ENCODE results near the gene MIS18A. TPM values are rescaled to one million over a fixed set of nuclear protein-coding genes. Genes with fewer than 3 reads are reported as not detected.

The MIS18A gene, protein sequence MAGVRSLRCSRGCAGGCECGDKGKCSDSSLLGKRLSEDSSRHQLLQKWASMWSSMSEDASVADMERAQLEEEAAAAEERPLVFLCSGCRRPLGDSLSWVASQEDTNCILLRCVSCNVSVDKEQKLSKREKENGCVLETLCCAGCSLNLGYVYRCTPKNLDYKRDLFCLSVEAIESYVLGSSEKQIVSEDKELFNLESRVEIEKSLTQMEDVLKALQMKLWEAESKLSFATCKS
- total RNA-seq (10 to 100 TPM in 2 of 9 donors, 1 to 10 TPM in 7; 3.4 to 12.6 (median 9.2) TPM), polyA plus RNA-seq (1 to 10 TPM; 5.4 to 8.1 (median 5.4) TPM)
- long read RNA-seq, donor 1, transcript MIS18A-201 (5 exons, 1,575 nt) = major isoform, 18 of 18 reads
- long read RNA-seq, donor 1, partial matches to known transcripts = 0 of 18 reads
- long read RNA-seq, donor 1, other reads (novel, unspliced or antisense) = 0 of 18 reads
- long read RNA-seq, donor 2, transcript MIS18A-201 (5 exons, 1,575 nt) = major isoform, 10 of 10 reads
- long read RNA-seq, donor 2, partial matches to known transcripts = 0 of 10 reads
- long read RNA-seq, donor 2, other reads (novel, unspliced or antisense) = 0 of 10 reads
- long read RNA-seq, donor 3, transcript MIS18A-201 (5 exons, 1,575 nt) = major isoform, 11 of 11 reads
- long read RNA-seq, donor 3, partial matches to known transcripts = 0 of 11 reads
- long read RNA-seq, donor 3, other reads (novel, unspliced or antisense) = 0 of 11 reads
- long read RNA-seq, donor 4, transcript MIS18A-201 (5 exons, 1,575 nt) = major isoform, 9 of 9 reads
- long read RNA-seq, donor 4, partial matches to known transcripts = 0 of 9 reads
- long read RNA-seq, donor 4, other reads (novel, unspliced or antisense) = 0 of 9 reads
- long read RNA-seq, donor 5, transcript MIS18A-201 (5 exons, 1,575 nt) = major isoform, 13 of 15 reads
- long read RNA-seq, donor 5, partial matches to known transcripts = 2 of 15 reads
- long read RNA-seq, donor 5, other reads (novel, unspliced or antisense) = 0 of 15 reads
- long read RNA-seq, donor 6, partial matches to known transcripts = 2 of 6 reads
- long read RNA-seq, donor 6, other reads (novel, unspliced or antisense) = 0 of 6 reads
- long read RNA-seq, donor 7, transcript MIS18A-201 (5 exons, 1,575 nt) = major isoform, 6 of 529 reads
- long read RNA-seq, donor 7, partial matches to known transcripts = 14 of 529 reads
- long read RNA-seq, donor 7, other reads (novel, unspliced or antisense) = 509 of 529 reads
- long read RNA-seq, donor 8, transcript MIS18A-201 (5 exons, 1,575 nt) = major isoform, 18 of 993 reads
- long read RNA-seq, donor 8, partial matches to known transcripts = 889 of 993 reads
- long read RNA-seq, donor 8, other reads (novel, unspliced or antisense) = 86 of 993 reads
- long read RNA-seq, donor 9, transcript MIS18A-201 (5 exons, 1,575 nt) = major isoform, 8 of 8 reads
- long read RNA-seq, donor 9, partial matches to known transcripts = 0 of 8 reads
- long read RNA-seq, donor 9, other reads (novel, unspliced or antisense) = 0 of 8 reads
- long read RNA-seq, donor 10, transcript MIS18A-201 (5 exons, 1,575 nt) = major isoform, 14 of 14 reads
- long read RNA-seq, donor 10, partial matches to known transcripts = 0 of 14 reads
- long read RNA-seq, donor 10, other reads (novel, unspliced or antisense) = 0 of 14 reads

DNA sequence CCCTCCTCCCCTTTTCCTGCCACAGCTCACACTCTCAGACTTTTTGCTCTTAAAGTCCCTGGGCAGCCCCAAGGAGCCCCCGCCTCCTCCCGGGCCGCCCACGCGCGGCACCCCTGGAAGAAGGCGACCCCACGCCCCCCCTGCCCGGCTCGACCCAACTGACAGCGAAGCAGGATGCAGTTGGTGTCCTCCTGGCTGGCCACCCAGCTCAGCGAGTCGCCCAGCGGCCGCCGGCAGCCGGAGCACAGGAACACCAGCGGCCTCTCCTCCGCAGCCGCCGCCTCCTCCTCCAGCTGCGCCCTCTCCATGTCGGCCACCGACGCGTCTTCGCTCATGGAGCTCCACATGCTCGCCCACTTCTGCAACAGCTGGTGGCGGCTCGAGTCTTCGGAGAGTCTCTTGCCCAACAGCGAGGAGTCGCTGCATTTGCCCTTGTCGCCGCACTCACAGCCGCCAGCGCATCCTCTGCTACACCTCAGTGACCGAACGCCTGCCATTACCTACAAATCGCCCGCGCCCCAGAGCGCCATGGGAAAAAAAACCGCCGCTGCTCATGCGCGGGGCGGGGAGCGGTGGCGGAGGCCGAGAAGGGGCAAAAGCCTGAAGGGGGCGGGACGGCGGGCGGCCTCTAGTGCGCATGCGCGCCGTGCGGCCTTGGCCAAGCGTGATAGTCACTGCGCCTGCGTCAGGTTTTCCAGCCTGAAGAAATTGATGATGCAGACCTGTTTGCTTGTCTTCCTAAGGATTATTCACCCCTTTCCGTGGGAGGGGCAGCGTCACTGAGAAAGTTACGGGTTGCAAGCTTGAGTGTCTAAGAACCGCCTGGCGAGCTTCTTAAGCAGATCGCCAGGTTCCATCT lies at the start of gene MIS18A:
Gene MIS18A (minus strand): TSS at position 532 of the 859 bp plus-strand sequence. CDS start 35 bp downstream, at position 497.
- intact Hi-C loops (cut with DNase I) = no loop called here

DNA sequence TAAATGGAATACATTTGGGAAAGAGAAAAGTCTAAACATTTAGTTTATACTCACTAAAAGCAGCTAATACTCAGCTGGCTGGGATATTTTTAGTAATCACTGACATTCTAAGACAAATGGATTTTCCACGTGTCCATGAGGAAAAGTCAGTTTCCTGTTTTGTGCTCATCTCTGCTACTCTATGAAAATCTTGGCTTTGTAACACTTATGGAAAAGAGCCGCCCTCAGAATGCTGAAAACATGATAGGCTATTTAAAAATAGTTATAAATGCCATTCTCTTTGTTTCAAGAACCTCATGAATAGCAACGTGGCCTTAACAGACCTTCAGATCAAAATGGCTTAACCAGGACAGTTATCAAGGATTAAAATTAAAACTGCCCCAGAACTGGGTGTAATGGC lies 49.7 kb upstream of the MIS18A start:
- peaks cover 0 to 36% of the 10 kb centered on the region in 2 donors for H3K36me3 ChIP-seq (replicated peaks in 1 of 2)
- H3K27me3 ChIP-seq = no peaks in the 10 kb centered on the region
- TF ChIP-seq POLR2A (IDR thresholded peaks at IDR 0.05) = peak in 1 of 2 donors; percentile 32
- TF ChIP-seq, protein P1, sequence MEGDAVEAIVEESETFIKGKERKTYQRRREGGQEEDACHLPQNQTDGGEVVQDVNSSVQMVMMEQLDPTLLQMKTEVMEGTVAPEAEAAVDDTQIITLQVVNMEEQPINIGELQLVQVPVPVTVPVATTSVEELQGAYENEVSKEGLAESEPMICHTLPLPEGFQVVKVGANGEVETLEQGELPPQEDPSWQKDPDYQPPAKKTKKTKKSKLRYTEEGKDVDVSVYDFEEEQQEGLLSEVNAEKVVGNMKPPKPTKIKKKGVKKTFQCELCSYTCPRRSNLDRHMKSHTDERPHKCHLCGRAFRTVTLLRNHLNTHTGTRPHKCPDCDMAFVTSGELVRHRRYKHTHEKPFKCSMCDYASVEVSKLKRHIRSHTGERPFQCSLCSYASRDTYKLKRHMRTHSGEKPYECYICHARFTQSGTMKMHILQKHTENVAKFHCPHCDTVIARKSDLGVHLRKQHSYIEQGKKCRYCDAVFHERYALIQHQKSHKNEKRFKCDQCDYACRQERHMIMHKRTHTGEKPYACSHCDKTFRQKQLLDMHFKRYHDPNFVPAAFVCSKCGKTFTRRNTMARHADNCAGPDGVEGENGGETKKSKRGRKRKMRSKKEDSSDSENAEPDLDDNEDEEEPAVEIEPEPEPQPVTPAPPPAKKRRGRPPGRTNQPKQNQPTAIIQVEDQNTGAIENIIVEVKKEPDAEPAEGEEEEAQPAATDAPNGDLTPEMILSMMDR (IDR thresholded peaks at IDR 0.05) = no peak
- intact Hi-C loops (cut with DNase I) = no loop called here
- H3K4me3 ChIP-seq = no peak overlapping the region
- peak overlapping the region; percentile 69 to 91 (median 87) for H3K27ac ChIP-seq
- WGBS, 4 donors = 11 to 24% (median 14%) methylated on average over 3 of the region's 3 CpGs
- H3K4me1 ChIP-seq (replicated peaks in 1 of 2) = peaks cover 16 to 29% of the 10 kb centered on the region in 2 donors
- H3K9me3 ChIP-seq (replicated peaks in 1 of 3) = no peaks in the 10 kb centered on the region
- peak in 3 of 7 donors; percentile 26 to 43 (median 30) for DNase-seq

More for the DNA sequence above, at the start of gene MIS18A:
- TF ChIP-seq, protein P1 (IDR thresholded peaks at IDR 0.05) = peak in 4 of 6 experiments; percentile 2 to 19 (median 10)
- TF ChIP-seq POLR2A (IDR thresholded peaks at IDR 0.05) = peak in 1 of 2 donors; percentile 87
- peaks cover 0 to 2% of the 10 kb centered on the region in 2 donors for H3K36me3 ChIP-seq (replicated peaks in 1 of 2)
- 0 to 1% (median 1%) methylated on average over 19 to 69 of the region's 69 CpGs for WGBS, 4 donors
- H3K27ac ChIP-seq = peak within 1 kb of the TSS in 3 of 5 donors; percentile 54 to 77 (median 69)
- H3K4me3 ChIP-seq = peak within 1 kb of the TSS; percentile 44 to 71 (median 60)
- H3K27me3 ChIP-seq = no peaks in the 10 kb centered on the region
- peaks cover 10 to 18% of the 10 kb centered on the region in 2 donors for H3K4me1 ChIP-seq (replicated peaks in 1 of 2)
- H3K9me3 ChIP-seq (replicated peaks in 1 of 3) = no peaks in the 10 kb centered on the region
- peak; percentile 96 to 99 (median 97) for DNase-seq

DNA sequence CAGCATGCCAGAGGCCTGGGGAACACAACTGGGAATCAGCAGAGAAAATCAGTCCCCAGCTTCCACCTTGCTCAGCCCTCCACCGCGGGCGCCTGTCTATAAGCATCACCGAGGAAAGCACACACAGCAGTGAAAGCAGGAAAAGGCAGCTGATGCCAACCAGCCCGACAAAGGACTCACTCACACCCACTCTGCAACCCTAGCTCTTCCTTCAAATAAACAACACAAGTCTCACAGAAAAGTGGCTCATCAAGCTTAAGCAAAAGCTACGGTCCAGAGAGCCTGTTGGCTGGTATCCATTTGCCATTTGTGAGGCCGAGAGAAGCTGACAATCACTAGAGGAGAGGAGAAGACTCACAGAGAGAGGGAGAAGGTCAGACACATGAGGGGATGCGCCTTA lies 46.9 kb upstream of the MIS18A start:
- no peak overlapping the region for H3K4me3 ChIP-seq
- H3K27ac ChIP-seq = no peak overlapping the region
- no peaks in the 10 kb centered on the region for H3K27me3 ChIP-seq
- intact Hi-C loops (cut with DNase I) = no loop called here
- no peaks in the 10 kb centered on the region for H3K9me3 ChIP-seq (replicated peaks in 1 of 3)
- peaks cover 0 to 54% of the 10 kb centered on the region in 2 donors for H3K36me3 ChIP-seq (replicated peaks in 1 of 2)
- WGBS, 4 donors = 93 to 96% (median 94%) methylated on average over 8 of the region's 8 CpGs
- no peak for TF ChIP-seq POLR2A (IDR thresholded peaks at IDR 0.05)
- TF ChIP-seq, protein P1 (IDR thresholded peaks at IDR 0.05) = no peak
- peaks cover 16 to 29% of the 10 kb centered on the region in 2 donors for H3K4me1 ChIP-seq (replicated peaks in 1 of 2)
- peak in 1 of 7 donors; percentile 44 for DNase-seq

All from adrenal gland (tissue), 19 donors.